Activated CD8-positive, alpha-beta memory T cell treated with anti-CD3 and anti-CD28 coated beads, Interleukin-2, amount 50 U/mL, for 4 hours (primary cell): ENCODE data around the gene INPP5J.
"Not testable (repeated sequence)": the region's sequence is repeated elsewhere in the genome, so short reads cannot be mapped to it uniquely, and the experiment has no call there.

ENCODE experiments used
- DNase-seq: peaks from one replicate; pipeline ENCODE4 v3.0.0-alpha.2; 2020

INPP5J gene

DNA sequence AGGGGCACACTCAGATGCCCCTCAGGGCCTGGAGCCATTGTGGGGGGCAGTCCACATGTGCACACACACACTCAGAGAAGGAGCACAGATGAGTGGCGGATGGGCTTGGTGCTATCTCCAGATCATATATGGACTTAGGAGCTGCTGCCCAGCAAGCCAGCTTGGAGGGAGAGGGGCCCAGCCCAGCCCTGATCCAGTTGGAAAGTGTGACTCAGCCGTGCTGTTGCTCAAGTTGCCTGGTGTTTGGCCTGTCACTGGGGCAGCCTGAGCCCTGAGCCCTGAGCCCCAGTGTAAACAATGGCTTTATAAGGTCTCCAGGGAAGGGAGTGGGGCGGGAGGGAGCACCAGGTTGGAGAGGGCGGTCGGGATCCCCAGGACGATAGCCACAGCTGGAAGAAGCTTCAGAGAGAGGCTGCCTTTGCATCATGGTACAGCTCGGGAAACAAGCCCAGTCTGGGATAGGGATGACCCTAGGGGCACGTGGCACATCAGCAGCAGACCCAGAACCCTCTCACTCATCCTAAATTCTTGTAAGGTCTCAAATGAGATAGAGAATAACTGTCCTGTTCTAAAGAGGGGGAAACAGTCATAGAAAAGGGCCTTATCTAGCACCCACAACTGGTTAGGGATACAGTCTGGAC, 20.2 kb upstream of the INPP5J start:
- DNase-seq = no peak

DNA sequence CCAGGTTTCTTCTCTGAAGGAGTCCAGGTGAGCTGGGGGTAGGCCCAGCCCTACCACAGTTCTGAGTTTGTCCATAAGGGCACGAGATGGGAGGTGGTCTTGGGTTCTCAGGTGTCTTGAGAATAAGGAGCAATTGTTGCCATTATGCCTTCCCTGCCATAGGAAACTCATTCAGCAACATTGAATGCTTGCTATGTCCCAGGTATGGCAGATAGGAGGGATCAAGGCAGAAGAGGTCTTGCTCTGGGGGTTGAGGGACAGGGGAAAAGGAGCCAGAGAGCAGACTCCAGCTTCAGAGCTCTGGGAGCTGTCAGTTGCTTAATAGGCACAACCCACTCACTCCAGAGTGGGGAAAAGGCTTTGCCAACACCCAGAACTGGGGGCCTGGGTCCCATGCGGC, 19.7 kb upstream of the INPP5J start:
- DNase-seq = no peak

DNA sequence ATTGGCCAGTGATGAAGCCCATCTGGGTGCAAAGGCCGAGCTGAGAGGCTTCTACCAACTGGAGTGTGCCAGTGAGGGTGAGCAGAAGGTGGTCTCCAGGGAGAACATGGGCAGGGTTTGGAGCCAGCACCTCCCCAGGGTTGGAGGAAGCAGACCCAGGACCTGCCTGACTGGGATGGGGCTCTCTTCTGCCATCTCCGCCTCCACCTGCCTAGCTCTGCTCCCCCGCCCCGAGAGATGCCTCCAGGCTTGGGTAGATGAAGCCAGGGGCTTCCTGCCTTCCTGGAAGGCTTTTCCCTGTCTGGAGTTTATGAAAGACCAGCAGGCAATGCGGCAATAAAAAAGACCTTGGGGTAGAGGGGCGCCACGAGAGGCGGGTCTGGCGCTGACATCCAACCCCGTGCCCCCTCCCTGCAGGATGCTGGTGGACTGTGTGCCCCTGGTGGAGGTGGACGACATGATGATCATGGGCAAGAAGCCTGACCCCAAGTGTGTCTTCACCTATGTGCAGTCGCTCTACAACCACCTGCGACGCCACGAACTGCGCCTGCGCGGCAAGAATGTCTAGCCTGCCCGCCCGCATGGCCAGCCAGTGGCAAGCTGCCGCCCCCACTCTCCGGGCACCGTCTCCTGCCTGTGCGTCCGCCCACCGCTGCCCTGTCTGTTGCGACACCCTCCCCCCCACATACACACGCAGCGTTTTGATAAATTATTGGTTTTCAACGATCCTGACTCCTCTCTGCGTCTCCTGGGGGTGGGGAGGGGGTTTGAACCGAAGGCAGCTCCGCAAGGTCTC, 18.7 kb upstream of the INPP5J start:
- no peak for DNase-seq

- DNase-seq = no peak
These were observed 17.9 kb upstream of the INPP5J start for GRCh38 chr22:31104869-31105268.

- no peak for DNase-seq
These were observed 17.4 kb upstream of the INPP5J start for GRCh38 chr22:31105282-31105929.

DNA sequence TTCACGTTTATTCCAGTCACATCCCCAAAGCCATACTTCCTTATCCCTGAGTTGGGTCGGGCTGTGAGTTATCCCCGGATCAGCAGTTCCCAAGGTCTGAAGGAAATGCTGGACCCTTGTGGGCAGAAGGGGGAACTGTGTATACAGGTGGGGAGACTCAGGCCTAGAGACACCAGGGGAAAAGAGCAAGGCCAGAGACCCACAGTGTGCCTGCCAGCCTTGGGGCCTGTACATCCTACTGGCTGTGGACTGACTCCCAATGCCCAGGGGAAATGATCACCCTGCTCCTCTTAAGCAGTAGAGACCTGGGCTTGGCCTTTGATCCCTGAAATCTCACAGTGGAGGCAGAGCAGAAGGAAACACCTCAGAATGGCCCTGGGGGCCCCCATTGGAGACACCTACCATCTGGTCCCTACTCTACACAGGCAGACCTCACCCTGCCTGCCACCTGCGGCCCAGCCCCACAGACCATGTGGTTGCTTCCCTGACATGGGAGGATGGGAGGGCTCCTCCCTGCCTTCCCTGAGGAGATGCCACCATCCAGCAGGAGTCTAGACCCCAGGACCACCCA, 16.7 kb upstream of the INPP5J start:
- no peak for DNase-seq

- DNase-seq = no peak
These were observed 16.0 kb upstream of the INPP5J start for GRCh38 chr22:31106731-31107177.

DNA sequence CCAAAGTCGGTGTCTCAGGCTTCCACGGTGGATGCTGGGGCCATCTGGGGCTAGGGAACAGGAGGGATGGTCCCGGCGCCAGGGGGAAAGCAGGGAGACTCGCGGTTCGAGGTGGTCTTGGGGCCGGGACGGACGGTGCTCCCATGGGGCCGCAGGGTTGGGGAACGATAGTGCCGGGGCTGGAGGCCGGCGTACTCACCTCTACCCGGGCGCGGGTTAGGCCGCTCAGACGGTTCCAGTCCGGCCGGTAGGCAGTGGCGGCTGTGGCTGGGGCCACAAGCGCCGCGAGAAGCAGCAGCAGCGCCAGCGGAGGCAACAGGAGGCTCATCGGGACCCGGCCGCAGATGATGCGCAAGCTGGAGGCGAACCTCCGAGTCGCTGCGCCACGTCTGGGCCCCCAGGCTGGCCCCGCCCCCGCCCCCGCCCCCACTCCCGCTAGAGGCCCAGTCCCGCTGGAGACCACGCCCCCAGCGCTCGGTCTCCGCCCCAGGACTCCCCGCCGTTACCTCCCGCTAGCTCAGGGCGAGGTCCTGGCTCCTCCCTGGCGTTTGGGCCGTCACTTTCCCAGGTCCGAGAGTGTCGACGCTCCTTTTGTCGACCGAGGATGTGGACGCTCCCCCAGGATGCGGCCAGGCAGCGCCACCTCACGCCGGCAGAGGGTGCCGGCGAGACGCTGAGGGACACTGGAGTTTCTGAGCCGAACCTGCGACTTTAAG, 15.4 kb upstream of the INPP5J start, which contains the start of gene SELENOM:
TSS of gene SELENOM (minus strand) at position 391 of the 716 bp plus-strand sequence. CDS start at position 328, 63 bp downstream.
- peak; percentile 85 for DNase-seq

DNA sequence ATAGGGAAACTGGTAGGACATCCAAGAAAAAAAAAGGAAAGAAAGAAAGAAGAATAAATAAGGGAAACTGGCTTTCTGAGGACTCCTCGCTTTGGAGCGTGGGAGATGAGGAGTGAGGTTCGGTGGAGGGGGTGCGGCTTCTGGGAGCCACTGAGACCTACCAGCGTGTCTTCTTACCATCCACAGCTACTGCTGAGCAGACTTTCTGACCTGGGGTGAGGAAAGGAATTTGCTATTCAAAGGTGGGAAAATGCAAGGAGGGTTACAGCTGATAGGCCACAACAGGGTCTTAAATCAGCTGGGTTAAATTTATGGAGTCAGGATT, 14.9 kb upstream of the INPP5J start:
- DNase-seq = no peak

DNA sequence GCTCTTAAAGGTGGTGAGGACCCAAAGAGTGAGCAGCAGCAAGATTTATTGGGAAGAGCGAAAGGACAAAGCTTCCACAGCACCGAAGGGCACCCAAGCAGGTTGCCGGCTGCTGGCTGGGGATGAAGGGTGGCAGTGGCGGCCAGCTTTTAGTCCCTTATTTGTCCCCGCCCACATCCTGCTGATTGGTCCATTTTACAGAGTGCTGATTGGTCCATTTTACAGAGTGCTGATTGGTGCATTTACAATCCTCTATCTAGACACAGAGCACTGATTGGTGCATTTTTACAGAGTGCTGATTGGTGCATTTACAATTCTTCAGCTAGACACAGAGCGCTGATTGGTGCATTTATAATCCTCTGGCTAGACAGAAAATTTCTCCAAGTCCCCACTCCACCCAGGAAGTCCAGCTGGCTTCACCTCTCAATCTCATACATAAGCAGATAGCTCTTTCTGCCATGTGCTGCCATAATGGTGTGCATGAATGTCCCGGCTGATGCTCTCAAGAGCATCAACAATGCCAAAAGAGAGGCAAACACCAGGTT, 10.1 kb upstream of the INPP5J start:
- DNase-seq = not testable (repeated sequence)

- DNase-seq = no peak
These were observed 4.5 kb upstream of the INPP5J start for GRCh38 chr22:31118046-31118820.

- DNase-seq = no peak
These were observed 3.6 kb upstream of the INPP5J start for GRCh38 chr22:31119026-31119717.

- DNase-seq = no peak
These were observed 2.5 kb upstream of the INPP5J start for GRCh38 chr22:31120230-31120629.

GRCh38 chr22:31120642-31121041, 2.1 kb upstream of the INPP5J start:
- no peak for DNase-seq

DNA sequence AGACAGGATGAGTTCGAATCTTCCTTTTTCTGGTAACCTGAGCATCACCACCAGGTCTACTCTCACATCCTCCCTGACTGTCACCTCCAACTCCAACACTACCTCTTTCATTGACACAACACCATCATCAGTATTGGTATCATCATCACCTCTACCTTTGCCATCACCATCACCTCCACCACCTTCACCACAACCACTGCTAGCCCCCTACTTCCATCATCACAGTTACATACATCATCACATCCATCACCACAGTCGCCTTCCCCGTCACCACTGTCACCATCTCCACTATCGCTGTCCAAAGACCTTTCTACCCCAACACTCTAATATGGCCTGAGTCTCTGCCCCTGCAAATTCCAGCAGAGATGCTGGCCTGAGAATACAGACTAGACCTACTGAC, 1.4 kb upstream of the INPP5J start:
- no peak for DNase-seq

DNA sequence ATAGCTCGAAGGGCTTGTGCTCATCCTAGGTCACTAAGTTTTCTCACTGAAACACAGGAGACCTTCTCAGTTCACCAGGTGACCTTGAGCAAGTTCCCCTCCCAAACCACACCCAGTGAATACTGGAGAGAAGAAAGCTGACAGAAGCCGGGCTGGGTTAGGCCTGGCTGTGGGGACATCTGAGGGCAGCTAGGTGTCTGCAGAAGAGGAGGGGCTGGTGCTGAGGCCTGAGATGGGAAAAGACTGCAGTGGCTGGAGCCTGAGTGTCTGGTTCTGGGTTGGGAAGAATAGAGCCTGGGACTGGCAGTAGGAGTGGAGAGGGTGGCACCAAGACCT, 602 bp upstream of the INPP5J start:
- no peak for DNase-seq

DNA sequence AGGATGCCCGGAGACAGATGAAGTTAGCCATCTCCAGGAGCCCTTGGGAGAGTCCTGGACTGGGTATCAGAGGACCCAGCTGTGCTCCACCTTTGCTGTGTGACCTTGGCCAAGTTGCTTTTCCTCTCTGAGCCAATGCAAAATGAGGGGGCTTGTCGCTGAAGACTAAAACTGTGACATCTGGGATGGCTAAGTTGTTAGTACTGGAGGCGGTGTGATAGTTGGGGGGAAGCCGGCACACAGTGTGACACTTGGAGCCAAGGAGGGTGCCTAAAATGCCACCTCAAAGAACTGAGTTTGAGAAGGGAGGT, 481 bp downstream of the INPP5J start:
- no peak for DNase-seq

- no peak for DNase-seq
These were observed 1.5 kb downstream of the INPP5J start for GRCh38 chr22:31124290-31124689.

- DNase-seq = no peak
These were observed 2.2 kb downstream of the INPP5J start for GRCh38 chr22:31124811-31125465.

- DNase-seq = no peak
These were observed 2.9 kb downstream of the INPP5J start for GRCh38 chr22:31125521-31126117.
